Stimulated activated naive B cell treated with anti-CD40 and anti-IgM and Interleukin-4, amounts not matched to agents 10 μg/mL and 1 μg/mL and 100 μg/mL, for 72 hours (primary cell): Measurements from ENCODE around the gene SMC2.

ENCODE experiments used
- ATAC-seq, 2 donors: fragments of 150-1000 bp; cut with Tn5 transposase; replicated peaks; 2 replicates each; pipeline ENCODE4 v1.10.0; 2021; ENCODE audit warnings: moderate library complexity in 1 of 2
- DNase-seq: peaks from one replicate; pipeline ENCODE4 v3.0.0; 2021
- H3K27ac Mint-ChIP-seq: one replicate; pipeline ENCODE4 v1.8.0; 2022; ENCODE audit warnings: mild to moderate bottlenecking, mixed read lengths
- H3K27me3 Mint-ChIP-seq, 2 donors: one replicate each; pipeline ENCODE4 v1.8.0; 2022; ENCODE audit warnings: mixed read lengths in 2 of 2
- H3K36me3 Mint-ChIP-seq, 2 donors: one replicate each; pipeline ENCODE4 v1.8.0; 2022; ENCODE audit warnings: mixed read lengths in 2 of 2, mild to moderate bottlenecking in 1 of 2
- H3K4me1 Mint-ChIP-seq, 2 donors: one replicate each; pipeline ENCODE4 v1.8.0; 2022; ENCODE audit warnings: mixed read lengths in 2 of 2, mild to moderate bottlenecking in 1 of 2
- H3K4me3 Mint-ChIP-seq, 2 donors: one replicate each; pipeline ENCODE4 v1.8.0; 2022; ENCODE audit warnings: mild to moderate bottlenecking in 2 of 2, mixed read lengths in 2 of 2, moderate library complexity in 1 of 2
- H3K9me3 Mint-ChIP-seq, 2 donors: one replicate each; pipeline ENCODE4 v1.8.0; 2022; ENCODE audit warnings: mixed read lengths in 2 of 2, mild to moderate bottlenecking in 1 of 2

SMC2 gene

GRCh38 chr9:104142799-104143549, 48.9 kb downstream of the SMC2 start:
- no peak for ATAC-seq
- no peaks in the 10 kb centered on the region for H3K27me3 Mint-ChIP-seq
- no peaks in the 10 kb centered on the region for H3K4me1 Mint-ChIP-seq
- H3K4me3 Mint-ChIP-seq: no peak overlapping the region
- no peak overlapping the region for H3K27ac Mint-ChIP-seq
- no peaks in the 10 kb centered on the region for H3K9me3 Mint-ChIP-seq
- peaks cover 16 to 22% of the 10 kb centered on the region in 2 donors for H3K36me3 Mint-ChIP-seq
- DNase-seq: no peak

DNA sequence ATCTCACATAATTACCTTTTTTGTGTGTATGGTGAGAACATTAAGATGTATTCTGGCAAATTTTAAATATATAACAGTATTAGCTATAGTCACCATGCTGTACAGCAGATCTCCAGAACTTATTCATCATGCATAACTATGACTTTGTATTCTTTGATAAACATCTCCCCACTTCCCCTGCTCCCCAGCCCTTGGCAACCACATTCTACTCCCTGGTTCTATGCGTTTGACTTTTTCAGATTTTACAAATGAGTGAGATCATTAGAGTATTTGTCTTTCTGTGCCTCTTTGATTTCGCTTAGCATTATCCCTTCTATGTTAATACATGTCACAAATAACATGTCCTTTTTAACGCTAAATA, 49.4 kb downstream of the SMC2 start:
- H3K36me3 Mint-ChIP-seq: peaks cover 16 to 22% of the 10 kb centered on the region in 2 donors
- H3K27me3 Mint-ChIP-seq: no peaks in the 10 kb centered on the region
- no peaks in the 10 kb centered on the region for H3K4me1 Mint-ChIP-seq
- H3K4me3 Mint-ChIP-seq: no peak overlapping the region
- DNase-seq: no peak
- no peak overlapping the region for H3K27ac Mint-ChIP-seq
- no peaks in the 10 kb centered on the region for H3K9me3 Mint-ChIP-seq
- ATAC-seq: no peak

- Mint-ChIP-seq H3K4me1 (no peaks in the 10 kb centered on the region), H3K4me3 (no peak overlapping the region), H3K9me3 (no peaks in the 10 kb centered on the region), H3K27ac (no peak overlapping the region), H3K27me3 (no peaks in the 10 kb centered on the region), H3K36me3 (peaks cover 16 to 22% of the 10 kb centered on the region in 2 donors)
- DNase-seq: no peak
- no peak for ATAC-seq
Observed at GRCh38 chr9:104144336-104144735, 50.2 kb downstream of the SMC2 start.

- Mint-ChIP-seq H3K9me3 (peaks cover 4 to 7% of the 10 kb centered on the region in 2 donors), H3K27me3 (no peaks in the 10 kb centered on the region), H3K27ac (no peak overlapping the region), H3K4me1 (no peaks in the 10 kb centered on the region), H3K36me3 (no peaks in the 10 kb centered on the region), H3K4me3 (no peak overlapping the region)
- ATAC-seq (no peak), DNase-seq (no peak)
Observed at GRCh38 chr9:104173067-104173466, 79.0 kb downstream of the SMC2 start.

DNA sequence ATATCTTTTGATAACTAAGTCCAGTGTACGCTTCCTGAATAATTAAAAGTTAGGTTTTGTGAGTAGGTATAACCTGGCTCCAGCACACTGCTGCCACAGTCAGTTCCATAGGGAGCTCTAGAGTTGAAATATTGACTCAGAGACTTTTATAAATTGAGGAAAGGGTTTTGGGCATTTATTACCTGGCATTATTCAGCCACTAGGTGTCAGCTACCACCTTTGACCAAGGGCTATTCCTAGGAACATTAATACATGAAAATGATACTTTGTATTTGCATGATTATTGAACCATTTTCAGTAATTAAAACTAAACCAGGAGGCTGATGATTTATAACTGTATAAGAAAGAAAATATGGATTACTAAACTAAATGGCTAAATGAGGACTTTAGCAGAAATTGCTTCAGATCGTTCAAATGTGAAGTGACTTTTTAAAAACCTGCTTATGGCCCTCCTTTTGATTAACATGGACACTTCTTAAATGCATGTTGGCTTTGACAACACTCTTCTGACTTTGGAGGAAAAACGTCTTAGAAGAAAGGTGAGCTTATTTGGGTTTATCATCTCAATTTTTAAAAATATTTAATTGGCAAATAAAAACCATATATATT, 83.0 kb downstream of the SMC2 start:
- DNase-seq (no peak), ATAC-seq (no peak)
- H3K27me3 Mint-ChIP-seq: no peaks in the 10 kb centered on the region
- H3K27ac Mint-ChIP-seq: no peak overlapping the region
- no peaks in the 10 kb centered on the region for H3K36me3 Mint-ChIP-seq
- no peaks in the 10 kb centered on the region for H3K9me3 Mint-ChIP-seq
- no peaks in the 10 kb centered on the region for H3K4me1 Mint-ChIP-seq
- H3K4me3 Mint-ChIP-seq: no peak overlapping the region

DNA sequence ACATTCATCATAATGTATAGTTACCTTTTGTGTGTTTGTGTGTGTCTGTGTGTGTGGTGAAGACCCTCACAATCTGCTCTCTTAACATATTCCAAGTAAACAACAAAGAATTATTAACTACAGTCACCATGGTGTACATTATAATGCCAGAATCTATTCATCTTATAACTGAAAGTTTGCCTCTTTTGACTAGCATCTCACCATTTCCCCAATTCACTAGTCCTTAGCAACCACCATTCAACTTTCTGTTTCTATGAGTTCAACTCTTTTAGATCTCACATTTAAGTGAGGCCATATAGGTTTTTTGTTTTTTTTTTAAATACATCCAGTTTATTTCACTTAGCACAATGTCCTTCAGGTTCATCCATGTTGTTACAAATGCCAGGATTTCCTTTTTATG, 83.6 kb downstream of the SMC2 start:
- ATAC-seq: no peak

More for the DNA sequence above, 83.6 kb downstream of the SMC2 start:
- DNase-seq: no peak
- no peaks in the 10 kb centered on the region for H3K27me3 Mint-ChIP-seq
- no peaks in the 10 kb centered on the region for H3K36me3 Mint-ChIP-seq
- no peak overlapping the region for H3K4me3 Mint-ChIP-seq
- no peaks in the 10 kb centered on the region for H3K9me3 Mint-ChIP-seq
- H3K4me1 Mint-ChIP-seq: no peaks in the 10 kb centered on the region
- H3K27ac Mint-ChIP-seq: no peak overlapping the region
